Activated T-helper 1 cell treated with Interleukin-2 at 50 U/mL for 16 hours (primary cell): ENCODE data around the gene RBM6.
"Not testable (repeated sequence)": the region's sequence is repeated elsewhere in the genome, so short reads cannot be mapped to it uniquely, and the experiment has no call there.

Source experiments
- DNase-seq: peaks from one replicate; pipeline ENCODE4 v3.0.0-alpha.2; 2020; ENCODE audit warnings: low read depth

RBM6 gene

DNA sequence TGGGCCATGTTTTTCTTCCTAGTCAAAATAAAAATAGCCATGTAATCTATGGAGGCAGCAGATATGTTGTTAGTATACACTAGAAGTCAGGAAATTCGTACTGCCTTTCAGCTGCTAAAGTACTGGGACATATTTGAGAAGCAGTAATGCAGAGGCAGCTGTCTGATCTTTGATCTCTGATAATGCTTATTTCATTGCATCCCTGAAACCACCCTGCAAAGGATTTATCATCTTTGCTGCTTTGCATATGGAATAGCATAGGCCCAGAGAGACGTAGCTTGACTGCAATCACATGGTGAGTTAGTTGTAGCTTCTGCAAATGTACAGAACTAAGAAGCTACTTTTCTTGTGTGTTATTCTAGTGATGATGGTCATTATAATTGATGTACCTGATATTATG, 52.4 kb downstream of the RBM6 start:
- DNase-seq: no peak

GRCh38 chr3:49994476-49994875, 54.5 kb downstream of the RBM6 start:
- no peak for DNase-seq

GRCh38 chr3:49996016-49996415, 56.1 kb downstream of the RBM6 start:
- no peak for DNase-seq

DNA sequence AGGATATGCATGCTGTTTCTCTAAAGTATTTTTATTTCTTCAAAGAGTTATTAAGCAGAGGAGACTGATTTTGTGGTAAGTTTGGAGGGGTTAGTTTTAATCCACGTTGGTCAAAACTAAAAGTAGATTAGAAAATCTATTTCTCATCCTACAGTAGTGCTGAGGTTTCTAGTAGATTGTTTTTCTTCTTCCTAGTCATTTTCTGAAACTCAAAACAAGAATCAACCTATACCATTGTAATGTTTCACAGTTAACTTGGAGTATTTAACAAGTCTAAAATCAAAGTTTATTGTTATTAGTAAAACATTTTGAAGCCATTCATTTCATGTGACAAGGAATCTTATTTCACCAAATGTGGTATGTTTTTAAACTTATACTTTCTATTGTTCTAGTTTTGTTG, 57.9 kb downstream of the RBM6 start:
- no peak for DNase-seq

- DNase-seq: no peak
Measured at GRCh38 chr3:49998326-49998725, 58.4 kb downstream of the RBM6 start.

- no peak for DNase-seq
Measured at GRCh38 chr3:50001511-50001910, 61.6 kb downstream of the RBM6 start.

DNA sequence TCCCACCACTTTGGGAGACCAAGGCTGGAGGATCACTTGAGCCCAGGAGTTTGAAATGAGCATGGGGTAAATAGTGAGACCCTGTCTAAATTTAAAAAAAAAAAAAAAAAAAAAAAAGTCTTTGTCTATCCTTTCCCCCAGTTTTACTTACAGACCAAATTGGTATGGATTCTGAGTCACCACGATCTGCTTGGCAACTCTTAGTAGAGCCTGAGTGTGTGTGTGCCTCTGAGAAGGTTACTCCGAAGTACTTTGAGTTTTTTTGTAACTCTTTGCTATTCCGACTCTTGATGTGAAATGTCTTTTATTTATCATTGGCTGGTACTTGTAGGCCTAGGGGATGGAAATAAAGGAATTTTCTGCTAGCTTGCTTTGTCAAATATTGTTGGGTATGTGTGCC, 63.3 kb downstream of the RBM6 start:
- DNase-seq: no peak

DNA sequence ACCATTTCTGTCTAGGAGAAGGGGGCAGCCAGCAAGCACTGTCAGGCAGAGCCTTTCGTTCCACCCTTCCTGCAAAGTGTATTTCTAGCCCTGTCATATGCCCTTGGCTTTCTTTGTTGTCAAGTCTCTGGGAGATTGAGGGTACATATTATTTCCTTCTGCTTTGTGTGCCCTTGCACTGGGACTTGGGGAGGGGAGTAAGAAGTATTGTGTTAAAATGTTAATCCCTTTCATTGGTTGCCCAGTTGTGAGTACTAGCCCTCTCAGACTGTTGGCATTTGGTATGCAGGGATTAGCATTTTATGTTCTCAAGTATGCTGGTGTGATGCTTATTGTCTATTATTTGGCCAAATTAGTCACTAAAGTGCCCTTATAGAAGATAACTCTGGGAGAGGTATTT, 63.9 kb downstream of the RBM6 start:
- DNase-seq: no peak

GRCh38 chr3:50008931-50009330, 69.0 kb downstream of the RBM6 start:
- DNase-seq: no peak

DNA sequence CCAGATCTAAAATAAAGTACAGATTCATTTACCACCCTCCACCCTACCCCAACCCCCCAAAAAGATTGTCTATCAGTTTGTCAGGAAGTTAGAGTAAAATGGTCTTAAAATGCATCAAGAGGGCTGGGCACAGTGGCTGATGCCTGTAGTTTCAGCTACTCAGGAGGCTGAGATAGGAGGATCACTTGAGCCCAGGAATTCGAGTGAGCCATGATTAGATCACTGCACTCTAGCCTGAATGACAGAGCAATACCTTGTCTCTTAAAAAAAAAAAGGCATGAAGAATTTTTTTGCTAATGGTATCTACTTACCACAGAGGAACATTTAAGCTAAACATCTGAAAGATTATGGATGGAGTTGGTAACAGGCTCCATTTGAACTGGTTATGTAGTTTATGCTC, 71.0 kb downstream of the RBM6 start:
- no peak for DNase-seq

- no peak for DNase-seq
Measured at GRCh38 chr3:50015918-50016317, 76.0 kb downstream of the RBM6 start.

- no peak for DNase-seq
Measured at GRCh38 chr3:50028346-50028745, 88.4 kb downstream of the RBM6 start.

DNA sequence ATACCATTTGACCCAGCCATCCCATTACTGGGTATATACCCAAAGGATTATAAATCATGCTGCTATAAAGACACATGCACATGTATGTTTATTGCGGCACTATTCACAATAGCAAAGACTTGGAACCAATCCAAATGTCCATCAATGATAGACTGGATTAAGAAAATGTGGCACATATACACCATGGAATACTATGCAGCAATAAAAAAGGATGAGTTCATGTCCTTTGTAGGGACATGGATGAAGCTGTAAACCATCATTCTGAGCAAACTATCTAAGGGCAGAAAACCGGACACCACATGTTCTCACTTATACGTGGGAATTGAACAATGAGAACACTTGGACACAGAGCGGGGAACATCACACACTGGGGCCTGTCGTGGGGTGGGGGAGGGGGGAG, 91.3 kb downstream of the RBM6 start:
- not testable (repeated sequence) for DNase-seq

GRCh38 chr3:50044976-50045375, 105.0 kb downstream of the RBM6 start:
- no peak for DNase-seq

DNA sequence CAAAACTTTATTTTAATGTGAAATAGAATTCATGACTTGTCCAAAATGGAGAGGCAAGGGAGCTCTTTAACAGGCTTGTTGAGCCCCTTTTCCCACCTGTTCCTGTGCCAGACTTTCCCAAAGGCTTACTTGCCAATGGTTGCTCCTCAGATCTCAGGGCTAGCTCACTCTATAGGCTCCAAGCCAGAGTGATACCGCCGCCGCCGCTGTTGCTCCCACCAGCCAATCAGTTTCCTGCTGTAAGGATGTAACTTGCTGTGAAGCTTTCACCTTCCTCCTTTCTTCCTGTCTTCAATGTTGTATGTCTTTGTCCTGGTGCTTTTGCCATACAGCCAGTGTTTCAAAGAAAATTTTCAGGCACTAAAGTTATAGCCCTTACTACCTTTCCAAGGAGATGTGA, 107.5 kb downstream of the RBM6 start:
- no peak for DNase-seq

GRCh38 chr3:50050361-50050760, 110.4 kb downstream of the RBM6 start:
- no peak for DNase-seq

GRCh38 chr3:50057756-50058155, 117.8 kb downstream of the RBM6 start:
- no peak for DNase-seq

DNA sequence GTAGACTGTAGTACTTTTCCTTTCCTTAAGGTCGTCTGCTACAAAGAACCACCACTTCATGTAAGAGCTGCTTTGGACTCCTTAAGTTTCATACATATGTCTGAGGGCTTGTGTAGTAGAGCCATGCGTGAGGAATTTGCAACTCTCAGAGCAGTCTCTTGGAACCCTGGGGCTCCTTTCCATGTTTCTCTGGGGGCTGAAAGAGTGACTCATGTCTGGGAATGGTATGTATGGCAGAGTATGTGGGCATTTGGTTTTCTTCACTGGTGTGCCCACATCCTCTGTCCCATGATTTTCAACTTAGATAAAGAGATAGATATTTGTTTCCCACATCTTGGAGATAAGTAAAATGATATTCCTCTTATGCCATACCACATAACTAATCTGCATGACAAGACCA, 128.2 kb downstream of the RBM6 start:
- no peak for DNase-seq

GRCh38 chr3:50078091-50078490, 138.1 kb downstream of the RBM6 start:
- DNase-seq: no peak

DNA sequence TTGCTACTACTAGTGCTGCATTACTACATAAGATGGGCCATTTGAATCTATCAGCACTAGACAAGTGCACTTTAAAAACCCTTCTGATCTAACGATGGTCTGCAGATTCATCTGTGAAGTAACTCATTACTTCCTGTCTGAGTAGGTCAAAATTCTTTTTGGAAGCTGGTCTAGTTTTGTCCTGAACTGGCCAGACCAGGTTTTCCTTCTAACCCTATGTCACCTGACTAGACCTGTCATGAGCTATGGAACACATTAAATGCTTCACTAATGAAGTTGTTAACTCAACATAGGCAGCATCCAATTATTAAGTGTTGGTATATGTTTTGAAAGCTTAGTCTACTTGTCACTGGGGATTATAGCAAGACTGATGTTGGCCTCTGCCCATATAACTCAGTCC, 138.7 kb downstream of the RBM6 start:
- DNase-seq: no peak

GRCh38 chr3:50084951-50085350, 145.0 kb downstream of the RBM6 start:
- DNase-seq: not testable (repeated sequence)

DNA sequence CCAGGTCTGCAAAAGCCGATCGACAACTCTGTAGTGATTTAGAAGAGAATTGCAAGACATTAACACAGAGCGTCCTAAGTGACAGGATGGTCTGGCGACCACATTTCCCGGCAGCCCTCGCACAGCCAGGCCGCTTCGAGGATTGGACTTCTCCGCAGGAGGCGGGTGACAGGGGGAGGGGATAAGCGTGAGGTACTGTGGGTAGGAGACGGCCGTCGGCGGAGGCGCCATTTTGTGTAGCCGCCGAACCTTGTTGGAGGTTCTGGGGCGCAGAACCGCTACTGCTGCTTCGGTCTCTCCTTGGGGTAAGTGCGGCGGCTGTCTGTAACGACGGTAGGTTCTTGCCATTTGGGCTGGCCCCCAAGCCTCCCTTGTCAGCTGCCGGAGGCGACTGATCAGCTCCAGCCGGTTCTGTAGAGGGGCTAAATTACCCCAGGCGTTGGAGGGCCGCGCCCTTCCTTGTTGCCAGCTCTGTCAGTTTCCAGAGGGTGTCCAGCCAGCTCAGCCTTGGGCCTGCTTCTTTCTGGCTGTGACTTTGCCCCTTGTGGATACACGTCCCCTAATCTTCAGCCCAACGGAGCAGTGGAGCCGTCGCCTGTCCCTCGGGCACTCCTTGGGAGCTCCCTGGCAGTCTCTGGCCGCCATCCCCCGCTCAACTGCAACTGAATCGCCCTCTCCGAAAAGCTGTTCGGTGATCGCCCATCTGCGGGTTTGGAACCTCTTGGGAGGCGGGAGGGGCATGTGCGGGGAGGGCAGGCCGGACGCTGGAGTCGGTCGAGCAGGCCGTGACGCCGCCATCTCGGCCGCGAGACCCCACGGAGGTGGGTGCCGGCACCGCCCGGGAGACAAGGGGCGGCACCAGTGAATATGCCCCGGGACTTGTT, 149.0 kb downstream of the RBM6 start, which contains the start of gene RBM5:
Gene RBM5 (plus strand): TSS at position 195 of the 884 bp plus-strand sequence. CDS start 1,516 bp downstream, outside the sequence.
- peak; percentile 84 for DNase-seq

GRCh38 chr3:50089609-50089945, 149.6 kb downstream of the RBM6 start:
- no peak for DNase-seq

DNA sequence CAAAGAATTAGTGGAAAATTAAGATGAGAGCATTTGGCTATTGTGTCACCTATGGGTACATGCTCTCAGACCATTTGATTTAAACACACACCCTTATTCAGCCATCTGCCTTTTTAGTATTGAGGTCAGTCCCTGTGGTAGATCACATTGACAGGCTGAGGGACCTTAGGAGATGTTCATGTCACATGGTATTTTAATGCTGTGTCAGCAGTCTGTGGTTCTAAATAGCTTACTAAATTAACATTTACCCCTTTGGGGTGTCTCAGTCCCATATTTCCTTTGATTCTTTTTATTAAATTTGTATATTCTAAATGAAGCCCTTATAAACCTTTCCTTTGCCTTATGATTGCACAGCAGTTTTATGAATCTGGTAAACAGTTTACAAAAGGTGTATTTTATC, 151.0 kb downstream of the RBM6 start:
- DNase-seq: no peak
